ENCODE data around the gene METTL1.

Gene METTL1

GRCh38 chr12:57809425-57809824 is 37.5 kb upstream of the METTL1 start:
- Histone ChIP-seq H3K27me3 (replicated peaks; ENCODE audit: control insufficient read depth, insufficient read depth, low read length) (no peaks in the 10 kb centered on the region), H3K4me3 (replicated peaks; ENCODE audit: low read depth, low read length) (no peak overlapping the region), H3K36me3 (ENCODE audit: control insufficient read depth, insufficient read depth, low read length) (peaks cover 5% of the 10 kb centered on the region; the same call in 1 of the 2 replicates)
- no peak for TF ChIP-seq CTCF (IDR thresholded peaks at IDR 0.05; ENCODE audit: insufficient read depth, low read length, poor library complexity, severe bottlenecking)
- no peak for DNase-seq (ENCODE audit: extremely low read depth, insufficient read length)

GRCh38 chr12:57808351-57808750 is 36.4 kb upstream of the METTL1 start:
- no peak overlapping the region for H3K4me3 ChIP-seq (replicated peaks; ENCODE audit: low read depth, low read length)
- TF ChIP-seq CTCF (IDR thresholded peaks at IDR 0.05; ENCODE audit: insufficient read depth, low read length, poor library complexity, severe bottlenecking): no peak
- DNase-seq (ENCODE audit: extremely low read depth, insufficient read length): no peak
- no peaks in the 10 kb centered on the region for H3K27me3 ChIP-seq (replicated peaks; ENCODE audit: control insufficient read depth, insufficient read depth, low read length)
- H3K36me3 ChIP-seq (ENCODE audit: control insufficient read depth, insufficient read depth, low read length): peaks cover 5% of the 10 kb centered on the region; the same call in 1 of the 2 replicates

- TF ChIP-seq CTCF (IDR thresholded peaks at IDR 0.05; ENCODE audit: insufficient read depth, low read length, poor library complexity, severe bottlenecking): no peak
- peaks cover 5% of the 10 kb centered on the region; the same call in 1 of the 2 replicates for H3K36me3 ChIP-seq (ENCODE audit: control insufficient read depth, insufficient read depth, low read length)
- H3K4me3 ChIP-seq (replicated peaks; ENCODE audit: low read depth, low read length): no peak overlapping the region
- H3K27me3 ChIP-seq (replicated peaks; ENCODE audit: control insufficient read depth, insufficient read depth, low read length): no peaks in the 10 kb centered on the region
- no peak for DNase-seq (ENCODE audit: extremely low read depth, insufficient read length)
Measured at GRCh38 chr12:57807285-57807684, 35.4 kb upstream of the METTL1 start.

- TF ChIP-seq CTCF (IDR thresholded peaks at IDR 0.05; ENCODE audit: insufficient read depth, low read length, poor library complexity, severe bottlenecking): no peak
- Histone ChIP-seq H3K4me3 (replicated peaks; ENCODE audit: low read depth, low read length) (no peak overlapping the region), H3K36me3 (ENCODE audit: control insufficient read depth, insufficient read depth, low read length) (peaks cover 5% of the 10 kb centered on the region), H3K27me3 (replicated peaks; ENCODE audit: control insufficient read depth, insufficient read depth, low read length) (no peaks in the 10 kb centered on the region)
- DNase-seq (ENCODE audit: extremely low read depth, insufficient read length): no peak
Measured at GRCh38 chr12:57806677-57807076, 34.8 kb upstream of the METTL1 start.

GRCh38 chr12:57803319-57803893 is 31.5 kb upstream of the METTL1 start:
- H3K27me3 ChIP-seq (replicated peaks; ENCODE audit: control insufficient read depth, insufficient read depth, low read length): no peaks in the 10 kb centered on the region
- peak; percentile 79 for TF ChIP-seq CTCF (IDR thresholded peaks at IDR 0.05; ENCODE audit: insufficient read depth, low read length, poor library complexity, severe bottlenecking)
- H3K36me3 ChIP-seq (ENCODE audit: control insufficient read depth, insufficient read depth, low read length): peaks cover 5% of the 10 kb centered on the region
- DNase-seq (ENCODE audit: extremely low read depth, insufficient read length): no peak
- no peak overlapping the region for H3K4me3 ChIP-seq (replicated peaks; ENCODE audit: low read depth, low read length)

- Histone ChIP-seq H3K27me3 (replicated peaks; ENCODE audit: control insufficient read depth, insufficient read depth, low read length) (no peaks in the 10 kb centered on the region), H3K4me3 (replicated peaks; ENCODE audit: low read depth, low read length) (no peak overlapping the region), H3K36me3 (ENCODE audit: control insufficient read depth, insufficient read depth, low read length) (peaks cover under 1% of the 10 kb centered on the region)
- DNase-seq (ENCODE audit: extremely low read depth, insufficient read length): no peak
- no peak for TF ChIP-seq CTCF (IDR thresholded peaks at IDR 0.05; ENCODE audit: insufficient read depth, low read length, poor library complexity, severe bottlenecking)
Measured at GRCh38 chr12:57802607-57803006, 30.7 kb upstream of the METTL1 start.

Measured in GM06990 (cell line).